ENCODE measurements around the gene DLG5.

DLG5 gene

GRCh38 chr10:77837248-77837924 is 89.2 kb downstream of the DLG5 start:
- Histone ChIP-seq H3K4me3 (ENCODE audit: low read length) (no peak overlapping the region), H3K4me1 (ENCODE audit: control insufficient read depth, insufficient read depth, low read length) (peaks cover 15% of the 10 kb centered on the region), H3K27me3 (ENCODE audit: control insufficient read depth, insufficient read depth, low read length) (no peaks in the 10 kb centered on the region), H3K36me3 (ENCODE audit: control insufficient read depth, insufficient read depth, low read length) (peaks cover 26% of the 10 kb centered on the region), H3K9ac (ENCODE audit: low read length) (no peak overlapping the region), H3K27ac (ENCODE audit: low read depth, low read length) (peak overlapping the region; percentile 84)

GRCh38 chr10:77836299-77836820 is 90.2 kb downstream of the DLG5 start:
- Histone ChIP-seq H3K4me3 (ENCODE audit: low read length) (no peak overlapping the region), H3K9ac (ENCODE audit: low read length) (no peak overlapping the region), H3K4me1 (ENCODE audit: control insufficient read depth, insufficient read depth, low read length) (peaks cover 15% of the 10 kb centered on the region), H3K27me3 (ENCODE audit: control insufficient read depth, insufficient read depth, low read length) (no peaks in the 10 kb centered on the region), H3K36me3 (ENCODE audit: control insufficient read depth, insufficient read depth, low read length) (peaks cover 22% of the 10 kb centered on the region), H3K27ac (ENCODE audit: low read depth, low read length) (no peak overlapping the region)

- H3K4me1 ChIP-seq (ENCODE audit: control insufficient read depth, insufficient read depth, low read length) = peaks cover 15% of the 10 kb centered on the region
- no peak overlapping the region for H3K27ac ChIP-seq (ENCODE audit: low read depth, low read length)
- H3K27me3 ChIP-seq (ENCODE audit: control insufficient read depth, insufficient read depth, low read length) = no peaks in the 10 kb centered on the region
- peaks cover 21% of the 10 kb centered on the region for H3K36me3 ChIP-seq (ENCODE audit: control insufficient read depth, insufficient read depth, low read length)
- no peak overlapping the region for H3K9ac ChIP-seq (ENCODE audit: low read length)
- no peak overlapping the region for H3K4me3 ChIP-seq (ENCODE audit: low read length)
These were observed 90.9 kb downstream of the DLG5 start for GRCh38 chr10:77835669-77836086.

GRCh38 chr10:77834943-77835668 is 91.4 kb downstream of the DLG5 start:
- no peak overlapping the region for H3K27ac ChIP-seq (ENCODE audit: low read depth, low read length)
- peaks cover 15% of the 10 kb centered on the region for H3K4me1 ChIP-seq (ENCODE audit: control insufficient read depth, insufficient read depth, low read length)
- no peaks in the 10 kb centered on the region for H3K27me3 ChIP-seq (ENCODE audit: control insufficient read depth, insufficient read depth, low read length)
- peaks cover 27% of the 10 kb centered on the region for H3K36me3 ChIP-seq (ENCODE audit: control insufficient read depth, insufficient read depth, low read length)
- H3K9ac ChIP-seq (ENCODE audit: low read length) = no peak overlapping the region
- H3K4me3 ChIP-seq (ENCODE audit: low read length) = no peak overlapping the region

- Histone ChIP-seq H3K4me1 (ENCODE audit: control insufficient read depth, insufficient read depth, low read length) (peaks cover 15% of the 10 kb centered on the region), H3K36me3 (ENCODE audit: control insufficient read depth, insufficient read depth, low read length) (peaks cover 28% of the 10 kb centered on the region), H3K27me3 (ENCODE audit: control insufficient read depth, insufficient read depth, low read length) (no peaks in the 10 kb centered on the region), H3K27ac (ENCODE audit: low read depth, low read length) (no peak overlapping the region), H3K9ac (ENCODE audit: low read length) (no peak overlapping the region), H3K4me3 (ENCODE audit: low read length) (no peak overlapping the region)
These were observed 92.0 kb downstream of the DLG5 start for GRCh38 chr10:77834540-77834939.

- Histone ChIP-seq H3K4me1 (ENCODE audit: control insufficient read depth, insufficient read depth, low read length) (peaks cover 15% of the 10 kb centered on the region), H3K27me3 (ENCODE audit: control insufficient read depth, insufficient read depth, low read length) (no peaks in the 10 kb centered on the region), H3K4me3 (ENCODE audit: low read length) (no peak overlapping the region), H3K9ac (ENCODE audit: low read length) (no peak overlapping the region), H3K27ac (ENCODE audit: low read depth, low read length) (no peak overlapping the region), H3K36me3 (ENCODE audit: control insufficient read depth, insufficient read depth, low read length) (peaks cover 32% of the 10 kb centered on the region)
These were observed 92.8 kb downstream of the DLG5 start for GRCh38 chr10:77833792-77834191.

- H3K36me3 ChIP-seq (ENCODE audit: control insufficient read depth, insufficient read depth, low read length) = peaks cover 32% of the 10 kb centered on the region
- H3K9ac ChIP-seq (ENCODE audit: low read length) = no peak overlapping the region
- no peak overlapping the region for H3K4me3 ChIP-seq (ENCODE audit: low read length)
These were observed 93.3 kb downstream of the DLG5 start for GRCh38 chr10:77833225-77833624.

GRCh38 chr10:77832238-77832637 is 94.3 kb downstream of the DLG5 start:
- Histone ChIP-seq H3K4me3 (ENCODE audit: low read length) (no peak overlapping the region), H3K36me3 (ENCODE audit: control insufficient read depth, insufficient read depth, low read length) (peaks cover 32% of the 10 kb centered on the region), H3K27me3 (ENCODE audit: control insufficient read depth, insufficient read depth, low read length) (no peaks in the 10 kb centered on the region), H3K4me1 (ENCODE audit: control insufficient read depth, insufficient read depth, low read length) (peaks cover under 1% of the 10 kb centered on the region), H3K27ac (ENCODE audit: low read depth, low read length) (no peak overlapping the region), H3K9ac (ENCODE audit: low read length) (no peak overlapping the region)

More at GRCh38 chr10:77833225-77833624, 93.3 kb downstream of the DLG5 start:
- peaks cover 9% of the 10 kb centered on the region for H3K4me1 ChIP-seq (ENCODE audit: control insufficient read depth, insufficient read depth, low read length)
- no peak overlapping the region for H3K27ac ChIP-seq (ENCODE audit: low read depth, low read length)
- H3K27me3 ChIP-seq (ENCODE audit: control insufficient read depth, insufficient read depth, low read length) = no peaks in the 10 kb centered on the region

- Histone ChIP-seq H3K4me1 (ENCODE audit: control insufficient read depth, insufficient read depth, low read length) (no peaks in the 10 kb centered on the region), H3K36me3 (ENCODE audit: control insufficient read depth, insufficient read depth, low read length) (peaks cover 27% of the 10 kb centered on the region)
These were observed 97.2 kb downstream of the DLG5 start for GRCh38 chr10:77829356-77829755.

GRCh38 chr10:77828377-77828776 is 98.2 kb downstream of the DLG5 start:
- peaks cover 19% of the 10 kb centered on the region for H3K36me3 ChIP-seq (ENCODE audit: control insufficient read depth, insufficient read depth, low read length)
- no peak overlapping the region for H3K9ac ChIP-seq (ENCODE audit: low read length)
- no peak overlapping the region for H3K27ac ChIP-seq (ENCODE audit: low read depth, low read length)
- H3K4me1 ChIP-seq (ENCODE audit: control insufficient read depth, insufficient read depth, low read length) = no peaks in the 10 kb centered on the region
- H3K27me3 ChIP-seq (ENCODE audit: control insufficient read depth, insufficient read depth, low read length) = no peaks in the 10 kb centered on the region
- no peak overlapping the region for H3K4me3 ChIP-seq (ENCODE audit: low read length)

More at GRCh38 chr10:77829356-77829755, 97.2 kb downstream of the DLG5 start:
- no peak overlapping the region for H3K9ac ChIP-seq (ENCODE audit: low read length)
- no peaks in the 10 kb centered on the region for H3K27me3 ChIP-seq (ENCODE audit: control insufficient read depth, insufficient read depth, low read length)
- no peak overlapping the region for H3K4me3 ChIP-seq (ENCODE audit: low read length)
- no peak overlapping the region for H3K27ac ChIP-seq (ENCODE audit: low read depth, low read length)

- Histone ChIP-seq H3K4me3 (ENCODE audit: low read length) (no peak overlapping the region), H3K27ac (ENCODE audit: low read depth, low read length) (no peak overlapping the region), H3K4me1 (ENCODE audit: control insufficient read depth, insufficient read depth, low read length) (no peaks in the 10 kb centered on the region), H3K9ac (ENCODE audit: low read length) (no peak overlapping the region), H3K27me3 (ENCODE audit: control insufficient read depth, insufficient read depth, low read length) (no peaks in the 10 kb centered on the region), H3K36me3 (ENCODE audit: control insufficient read depth, insufficient read depth, low read length) (peaks cover 15% of the 10 kb centered on the region)
These were observed 99.2 kb downstream of the DLG5 start for GRCh38 chr10:77827366-77827765.

GRCh38 chr10:77825965-77826364 is 100.6 kb downstream of the DLG5 start:
- Histone ChIP-seq H3K27me3 (ENCODE audit: control insufficient read depth, insufficient read depth, low read length) (no peaks in the 10 kb centered on the region), H3K27ac (ENCODE audit: low read depth, low read length) (no peak overlapping the region), H3K4me3 (ENCODE audit: low read length) (no peak overlapping the region), H3K4me1 (ENCODE audit: control insufficient read depth, insufficient read depth, low read length) (no peaks in the 10 kb centered on the region), H3K9ac (ENCODE audit: low read length) (no peak overlapping the region), H3K36me3 (ENCODE audit: control insufficient read depth, insufficient read depth, low read length) (peaks cover 19% of the 10 kb centered on the region)

All from rectal smooth muscle tissue (tissue), 1 donor.